Lung (tissue), 12 donors: ENCODE measurements around the gene PMEPA1. TPM values are rescaled to one million over a fixed set of nuclear protein-coding genes. Genes with fewer than 3 reads are reported as not detected.
A peak's percentile ranks its signal among the peaks of the same experiment; 100 is the strongest.

Experiments used
- ATAC-seq: fragments of 200-7000 bp; cut with Tn5 transposase; one replicate; pipeline ENCODE4 v1.9.1; 2020; ENCODE audit warnings: moderate number of reproducible peaks; ENCODE audit not compliant: insufficient read depth, low FRiP score
- DNase-seq, 3 donors: peaks; one replicate each; pipeline ENCODE4 v3.0.0-alpha.2; 2013 to 2017
- H3K27ac ChIP-seq, 2 donors: one replicate each; pipeline ENCODE4 v1.5.1; 2013; ENCODE audit warnings: mild to moderate bottlenecking in 2 of 2, moderate library complexity in 2 of 2, control low read depth in 1 of 2, inconsistent platforms in 1 of 2, low read depth in 1 of 2, low read length in 1 of 2
- H3K27me3 ChIP-seq, 3 donors: one replicate each; pipeline ENCODE4 v1.5.1; 2013; ENCODE audit warnings: low read length in 2 of 3; ENCODE audit not compliant: control insufficient read depth in 3 of 3, insufficient read depth in 3 of 3
- H3K36me3 ChIP-seq, 4 donors: one replicate each; pipeline ENCODE4 v1.5.1; 2013; ENCODE audit warnings: low read length in 4 of 4, mild to moderate bottlenecking in 1 of 4, moderate library complexity in 1 of 4; ENCODE audit not compliant: control insufficient read depth in 4 of 4, insufficient read depth in 4 of 4
- H3K4me1 ChIP-seq, 5 donors: one replicate each; pipeline ENCODE4 v1.5.1; 2013; ENCODE audit warnings: low read length in 5 of 5, mild to moderate bottlenecking in 2 of 5, moderate library complexity in 1 of 5; ENCODE audit not compliant: control insufficient read depth in 5 of 5, insufficient read depth in 5 of 5
- H3K4me3 ChIP-seq: one replicate; pipeline ENCODE4 v1.5.1; 2013; ENCODE audit warnings: mild to moderate bottlenecking, control low read depth, moderate library complexity
- H3K9ac ChIP-seq, 2 donors: one replicate each; pipeline ENCODE4 v1.5.1; 2013; ENCODE audit warnings: low read length in 2 of 2, control low read depth in 1 of 2; ENCODE audit not compliant: insufficient read depth in 1 of 2
- H3K9me3 ChIP-seq, 4 donors: one replicate each; pipeline ENCODE4 v1.5.1; 2013; ENCODE audit warnings: low read length in 3 of 4, mild to moderate bottlenecking in 1 of 4, moderate library complexity in 1 of 4; ENCODE audit not compliant: control insufficient read depth in 4 of 4, insufficient read depth in 3 of 4
- CTCF ChIP-seq: IDR thresholded peaks from 2 replicates; pipeline ENCODE4 v1.5.1; 2012; ENCODE audit warnings: mild to moderate bottlenecking; ENCODE audit errors: control extremely low read depth, extremely low read depth
- WGBS, 2 donors: extraction: QIAGEN DNeasy Blood & Tissue Kit; methylation state at CpG; one replicate each; pipeline ENCODE4 v1.1.7; 2013; 5-methylcytosine and 5-hydroxymethylcytosine counted together
- polyA plus RNA-seq, 2 donors: library from polyadenylated mRNA; stranded (reverse); fragments of 200-250 nt; gene quantifications; one replicate each; pipeline ENCODE4 v1.2.1, GENCODE V29; 2013
- total RNA-seq, 2 donors: library from RNA; depleted of rRNA in 1 of 2; stranded (reverse); fragments of >200 nt in 1 of 2; gene quantifications; one replicate each; pipeline ENCODE4 v1.2.1, GENCODE V29; 2014 to 2021
- donor health status: control.
- donor health status: control.
- donor health status: Bipolar disorder and iron deficiency.
- donor health status: healthy.
- donor health status: DM: yes; HTN: yes; CAD: no.

The PMEPA1 gene
- total and polyA plus RNA-seq, 4 donors = 10.0 to 44.0 (median 23.9) TPM

DNA sequence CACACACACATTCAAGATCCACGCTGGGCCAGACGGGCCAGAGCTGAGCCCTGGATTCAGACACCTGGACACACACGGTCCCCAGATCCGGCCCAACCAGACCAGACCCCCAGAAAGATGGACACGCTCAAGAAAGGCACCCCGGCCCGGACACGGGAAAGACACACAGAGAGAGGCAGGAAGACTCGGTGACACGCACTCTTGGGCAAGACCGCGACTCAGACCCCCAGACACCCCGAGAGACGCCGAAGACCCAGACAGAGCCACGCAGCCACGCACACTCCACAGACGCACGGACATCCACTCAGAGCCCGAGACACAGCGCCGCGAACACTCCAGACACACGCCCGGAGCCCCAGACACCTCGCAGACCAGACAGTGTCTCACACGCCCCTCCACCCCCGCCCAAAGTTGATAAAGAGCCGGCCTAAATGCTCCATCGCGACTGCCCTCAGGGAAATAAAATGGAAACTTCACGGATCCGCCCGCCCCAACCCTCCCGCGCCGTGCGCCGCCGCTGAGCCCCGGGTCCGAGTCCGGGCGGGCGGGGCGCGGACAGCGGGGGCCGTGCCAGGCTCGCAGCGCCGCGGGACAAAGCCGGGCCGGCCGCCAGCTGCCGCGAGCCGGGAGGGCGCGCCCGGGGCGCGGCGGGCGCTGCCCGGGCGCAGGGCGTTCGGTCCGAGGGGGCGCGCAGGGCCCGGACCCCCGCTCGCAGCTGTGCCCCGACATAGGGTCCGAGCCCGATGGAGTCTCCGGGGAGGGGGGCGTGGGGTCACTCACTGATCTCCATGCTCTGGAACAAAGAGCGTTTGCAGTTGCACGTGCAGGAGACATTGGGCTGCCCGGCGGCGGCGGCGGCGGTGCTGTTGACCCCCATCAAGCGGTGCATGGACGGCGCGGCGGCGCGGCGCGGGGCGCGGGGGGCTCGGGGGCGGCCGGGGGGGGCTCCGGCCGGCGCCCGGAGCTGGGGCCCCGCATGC lies 831 bp downstream of the PMEPA1 start:
- DNase-seq = peak; percentile 38 to 48 (median 43)
- TF ChIP-seq CTCF = no peak
- ATAC-seq = no peak
- peaks cover 3 to 50% (median 17%) of the 10 kb centered on the region in 5 donors for H3K4me1 ChIP-seq
- H3K27ac ChIP-seq = peak overlapping the region; percentile 59 to 82
- no peaks in the 10 kb centered on the region for H3K27me3 ChIP-seq
- WGBS, 2 donors = 5 to 13% methylated on average over 75 to 108 of the region's 108 CpGs
- no peaks in the 10 kb centered on the region for H3K9me3 ChIP-seq
- no peaks in the 10 kb centered on the region for H3K36me3 ChIP-seq
- peak overlapping the region; percentile 78 for H3K4me3 ChIP-seq
- peak overlapping the region; percentile 50 to 88 for H3K9ac ChIP-seq

DNA sequence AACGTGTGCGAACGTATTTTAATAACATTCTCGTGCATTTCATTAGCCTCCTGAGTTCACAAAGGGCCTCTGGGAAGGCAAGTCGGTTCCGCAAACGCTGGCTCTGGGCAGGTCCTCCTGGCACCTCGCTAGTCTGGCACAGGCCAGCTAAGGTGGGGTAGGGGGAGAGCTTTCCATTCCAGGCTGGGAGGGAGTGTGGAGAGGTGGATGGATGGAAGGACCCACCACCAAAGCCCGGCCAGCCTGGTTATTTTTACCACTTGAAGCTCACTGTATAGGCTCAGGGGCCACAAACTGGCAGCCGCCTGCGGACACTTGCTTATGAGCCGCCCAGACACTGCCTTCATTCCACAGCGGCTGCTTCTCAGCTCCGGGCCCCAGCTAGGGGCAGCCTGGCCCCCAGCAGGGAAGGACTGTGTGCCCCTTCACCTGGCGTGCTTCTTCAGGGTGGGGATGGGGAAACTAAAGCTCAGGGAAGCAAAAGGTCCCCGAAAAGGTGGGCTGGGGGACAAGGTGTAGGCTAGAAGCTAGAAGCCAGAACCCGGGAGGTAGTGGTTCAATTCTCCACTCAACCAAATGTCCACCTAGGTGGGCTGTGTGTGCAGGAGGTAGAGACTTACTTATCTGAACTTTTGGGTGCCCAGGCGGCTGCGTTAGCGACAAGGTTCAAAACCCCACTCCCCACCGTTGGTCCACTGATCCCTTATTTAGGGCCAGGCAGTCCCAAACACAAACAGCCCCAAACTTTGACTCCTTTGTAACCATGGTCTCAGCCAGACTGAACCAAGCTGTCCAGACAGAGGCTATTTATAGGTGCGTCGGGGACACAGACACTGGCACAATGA lies 1.7 kb downstream of the PMEPA1 start:
- Histone ChIP-seq H3K4me1 (peaks cover 3 to 47% (median 12%) of the 10 kb centered on the region in 5 donors), H3K9ac (peak overlapping the region; percentile 50 to 88), H3K4me3 (peak overlapping the region; percentile 78), H3K27ac (peak overlapping the region; percentile 15 to 82), H3K9me3 (no peaks in the 10 kb centered on the region), H3K27me3 (no peaks in the 10 kb centered on the region), H3K36me3 (no peaks in the 10 kb centered on the region)
- ATAC-seq = no peak
- 68 to 76% methylated on average over 23 of the region's 23 CpGs for WGBS, 2 donors
- no peak for TF ChIP-seq CTCF
- peak in 1 of 3 donors; percentile 37 for DNase-seq

DNA sequence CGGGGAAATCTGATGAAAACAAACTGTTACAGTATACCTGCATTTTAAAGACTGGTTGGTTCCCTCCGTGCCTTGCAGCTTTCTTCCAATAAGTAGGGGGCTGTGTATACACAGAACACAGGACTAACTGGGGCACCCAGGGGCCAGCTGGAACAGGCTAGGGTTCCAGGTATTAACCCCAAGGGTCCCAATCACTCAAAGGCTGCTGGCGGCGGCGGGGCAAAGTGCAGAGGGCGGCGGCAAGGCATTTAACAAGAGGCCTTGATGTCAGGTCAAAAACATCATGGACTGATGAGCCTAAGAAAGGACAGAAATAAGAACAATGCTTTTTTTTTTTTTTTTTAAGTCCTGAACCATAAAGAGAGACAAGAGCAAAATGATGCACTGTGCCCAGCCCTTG lies 2.5 kb downstream of the PMEPA1 start:
- Histone ChIP-seq H3K9ac (no peak overlapping the region), H3K36me3 (no peaks in the 10 kb centered on the region), H3K9me3 (no peaks in the 10 kb centered on the region), H3K4me1 (peaks cover 3 to 40% (median 10%) of the 10 kb centered on the region in 5 donors), H3K27me3 (no peaks in the 10 kb centered on the region), H3K4me3 (no peak overlapping the region), H3K27ac (no peak overlapping the region)
- TF ChIP-seq CTCF = no peak
- 82 to 85% methylated on average over 7 of the region's 7 CpGs for WGBS, 2 donors
- DNase-seq (no peak), ATAC-seq (no peak)
